ENCODE results near the gene CAB39. TPM values are rescaled to one million over a fixed set of nuclear protein-coding genes. Genes with fewer than 3 reads are reported as not detected.

CAB39 gene
- total and polyA plus RNA-seq, 2 of the 8 experiments (the other 6 are each of a cell fraction or from before 2014, with no cell fraction given), result 16.4 to 50.5 TPM

DNA sequence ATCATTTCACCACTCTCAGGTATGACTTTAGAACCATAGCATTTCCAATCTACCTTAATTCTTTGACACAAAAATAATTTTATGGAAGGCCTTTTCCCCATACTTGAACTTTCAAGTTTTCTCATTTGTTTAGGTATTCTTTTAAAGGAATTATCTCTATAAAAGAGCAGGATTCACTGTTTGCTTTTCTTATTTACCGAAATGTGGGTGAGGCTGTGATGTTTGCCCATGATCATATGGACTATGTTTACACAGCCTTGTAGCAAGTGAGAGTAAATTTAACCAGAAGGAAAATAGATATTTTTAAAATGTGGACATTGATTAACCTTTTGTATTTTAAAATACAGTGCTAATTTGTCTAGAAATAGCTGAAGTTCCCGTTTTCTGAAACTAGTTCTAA is 26.3 kb downstream of the CAB39 start (continued):
- TF ChIP-seq MAFK (IDR thresholded peaks at IDR 0.05; ENCODE audit: low read depth, low read length), result no peak
- no peak for TF ChIP-seq SUZ12 (IDR thresholded peaks at IDR 0.05; ENCODE audit: low read length)
- TF ChIP-seq EZH2 (IDR thresholded peaks at IDR 0.05; ENCODE audit: low read depth, low read length, severe bottlenecking), result no peak
- no peak for TF ChIP-seq PHF8 (conservative IDR thresholded peaks at IDR 0.05; ENCODE audit: low read depth, low read length)
- no peak for TF ChIP-seq RFX5 (IDR thresholded peaks at IDR 0.05; ENCODE audit: borderline replicate concordance, low read depth, low read length)

All from H1 (cell line).